CD14-positive monocyte (primary cell): ENCODE measurements around the gene TNFSF10. TPM values are rescaled to one million over a fixed set of nuclear protein-coding genes. Genes with fewer than 3 reads are reported as not detected.

Source experiments
- DNase-seq, 3 donors: peaks; one replicate each; pipeline ENCODE4 v3.0.0-alpha.2; 2011 to 2022
- H2AFZ ChIP-seq: 2 replicates; pipeline ENCODE4 v1.6.0; 2012; ENCODE audit warnings: mild to moderate bottlenecking, low read depth, low read length, inconsistent platforms; ENCODE audit not compliant: insufficient read depth, poor library complexity, severe bottlenecking
- H3K27ac ChIP-seq, 2 donors: 1 replicate in 1 of 2; 2 replicates in 1 of 2; pipeline ENCODE4 v1.5.1; 2012 to 2013; ENCODE audit warnings: low read length in 2 of 2, control low read depth in 1 of 2, inconsistent platforms in 1 of 2, low read depth in 1 of 2, mild to moderate bottlenecking in 1 of 2
- H3K27me3 ChIP-seq, 2 donors: one replicate each; pipeline versions ENCODE4 v1.6.0 to v1.6.1; 2011 to 2013; ENCODE audit warnings: low read length in 2 of 2; ENCODE audit not compliant: control insufficient read depth in 2 of 2, insufficient read depth in 2 of 2
- H3K36me3 ChIP-seq, 2 donors: replicated peaks in 1 of 2; 1 replicate in 1 of 2; 2 replicates in 1 of 2; pipeline versions ENCODE4 v1.5.1 to v1.6.1; 2012 to 2013; ENCODE audit warnings: low read length in 2 of 2, control low read depth in 1 of 2, inconsistent platforms in 1 of 2, mild to moderate bottlenecking in 1 of 2; ENCODE audit not compliant: insufficient read depth in 2 of 2, control insufficient read depth in 1 of 2
- H3K4me1 ChIP-seq, 2 donors: 1 replicate in 1 of 2; 2 replicates in 1 of 2; pipeline versions ENCODE4 v1.5.1 to v1.6.1; 2012 to 2013; ENCODE audit warnings: low read length in 2 of 2, control low read depth in 1 of 2, inconsistent platforms in 1 of 2, mild to moderate bottlenecking in 1 of 2, moderate library complexity in 1 of 2; ENCODE audit not compliant: insufficient read depth in 2 of 2, control insufficient read depth in 1 of 2
- H3K4me2 ChIP-seq: replicated peaks from 2 replicates; pipeline ENCODE3; 2012; ENCODE audit warnings: low read length, moderate library complexity, mild to moderate bottlenecking; ENCODE audit not compliant: poor library complexity, severe bottlenecking; ENCODE audit errors: extremely low read depth
- H3K4me3 ChIP-seq, 3 experiments: fragments of 200-600 bp in 1 of 3; sonication (generic) in 1 of 3; replicated peaks in 1 of 3; 1 replicate in 2 of 3; 2 replicates in 1 of 3; pipeline ENCODE4 v1.5.1; 2011 to 2013; ENCODE audit warnings: low read length in 3 of 3, mild to moderate bottlenecking in 3 of 3, control low read depth in 2 of 3, low read depth in 2 of 3, inconsistent platforms in 1 of 3, moderate library complexity in 1 of 3
- H3K79me2 ChIP-seq: 2 replicates; pipeline ENCODE4 v1.6.0; 2012; ENCODE audit warnings: mild to moderate bottlenecking, control low read depth, inconsistent platforms, low read length, moderate library complexity; ENCODE audit not compliant: insufficient read depth
- H3K9ac ChIP-seq: 2 replicates; pipeline ENCODE4 v1.6.0; 2017; ENCODE audit warnings: low read length, mild to moderate bottlenecking; ENCODE audit not compliant: insufficient read depth, poor library complexity, severe bottlenecking
- H3K9me3 ChIP-seq, 2 donors: replicated peaks in 1 of 2; 1 replicate in 1 of 2; 2 replicates in 1 of 2; pipeline versions ENCODE4 v1.5.1 to v1.6.1; 2012 to 2013; ENCODE audit warnings: low read length in 2 of 2, control low read depth in 1 of 2; ENCODE audit not compliant: control insufficient read depth in 1 of 2, insufficient read depth in 1 of 2
- H4K20me1 ChIP-seq: 2 replicates; pipeline ENCODE4 v1.6.0; 2012; ENCODE audit warnings: mild to moderate bottlenecking, low read length, control low read depth, moderate library complexity; ENCODE audit not compliant: insufficient read depth
- H3K27ac Mint-ChIP-seq, 7 donors: one replicate each; pipeline ENCODE4 v1.8.0; 2020; ENCODE audit warnings: mild to moderate bottlenecking in 7 of 7, mixed read lengths in 7 of 7, moderate library complexity in 6 of 7, inconsistent platforms in 2 of 7
- H3K27me3 Mint-ChIP-seq, 3 donors: one replicate each; pipeline ENCODE4 v1.8.0; 2021 to 2022; ENCODE audit warnings: low read depth in 3 of 3, mild to moderate bottlenecking in 3 of 3, mixed read lengths in 3 of 3, moderate library complexity in 3 of 3, inconsistent platforms in 1 of 3
- H3K36me3 Mint-ChIP-seq, 2 donors: one replicate each; pipeline ENCODE4 v1.8.0; 2020; ENCODE audit warnings: mixed read lengths in 2 of 2, inconsistent platforms in 1 of 2, mild to moderate bottlenecking in 1 of 2
- H3K4me1 Mint-ChIP-seq: one replicate; pipeline ENCODE4 v1.8.0; 2020; ENCODE audit warnings: mild to moderate bottlenecking, mixed read lengths
- H3K4me3 Mint-ChIP-seq, 2 donors: one replicate each; pipeline ENCODE4 v1.8.0; 2020; ENCODE audit warnings: mild to moderate bottlenecking in 2 of 2, mixed read lengths in 2 of 2, moderate library complexity in 1 of 2
- H3K9me3 Mint-ChIP-seq, 7 donors: one replicate each; pipeline ENCODE4 v1.8.0; 2020 to 2022; ENCODE audit warnings: mixed read lengths in 7 of 7, mild to moderate bottlenecking in 6 of 7, moderate library complexity in 6 of 7, inconsistent platforms in 2 of 7
- CTCF ChIP-seq: fragments of 200-600 bp; IDR thresholded peaks from one replicate; pipeline ENCODE4 v1.8.0; 2022; ENCODE audit warnings: antibody characterized with exemption, mild to moderate bottlenecking
- WGBS: methylation state at CpG from one replicate; pipeline ENCODE4 v1.1.5; 2013; ENCODE audit warnings: missing lambda C conversion rate; ENCODE audit not compliant: insufficient coverage; 5-methylcytosine and 5-hydroxymethylcytosine counted together
- intact Hi-C, 2 donors: fragments of 100-400 bp; cut with micrococcal nuclease; formaldehyde crosslinking; loops; one replicate each; pipeline versions ENCODE4 v1.15.0 to v1.15.1; 2023
- polyA plus RNA-seq, 3 donors: library from polyadenylated mRNA; depleted of rRNA in 1 of 3; unstranded in 2 of 3; stranded (reverse) in 1 of 3; fragments of 300-500 nt in 2 of 3; fragments of >200 nt in 1 of 3; fragmentation: Illumina TruSeq in 2 of 3; gene quantifications; 1 replicate in 2 of 3; 2 replicates in 1 of 3; pipeline ENCODE4 v1.2.3, GENCODE V29; 2012 to 2021
- small RNA-seq: library from RNA; depleted of rRNA; stranded (forward); fragments of <200 nt; gene quantifications from one replicate; pipeline ENCODE3, GENCODE V24; 2012; ENCODE audit warnings: low read depth; ENCODE audit not compliant: insufficient read length

Gene TNFSF10
- polyA plus RNA-seq, 3 donors, result 146 to 293 (median 264) TPM

DNA sequence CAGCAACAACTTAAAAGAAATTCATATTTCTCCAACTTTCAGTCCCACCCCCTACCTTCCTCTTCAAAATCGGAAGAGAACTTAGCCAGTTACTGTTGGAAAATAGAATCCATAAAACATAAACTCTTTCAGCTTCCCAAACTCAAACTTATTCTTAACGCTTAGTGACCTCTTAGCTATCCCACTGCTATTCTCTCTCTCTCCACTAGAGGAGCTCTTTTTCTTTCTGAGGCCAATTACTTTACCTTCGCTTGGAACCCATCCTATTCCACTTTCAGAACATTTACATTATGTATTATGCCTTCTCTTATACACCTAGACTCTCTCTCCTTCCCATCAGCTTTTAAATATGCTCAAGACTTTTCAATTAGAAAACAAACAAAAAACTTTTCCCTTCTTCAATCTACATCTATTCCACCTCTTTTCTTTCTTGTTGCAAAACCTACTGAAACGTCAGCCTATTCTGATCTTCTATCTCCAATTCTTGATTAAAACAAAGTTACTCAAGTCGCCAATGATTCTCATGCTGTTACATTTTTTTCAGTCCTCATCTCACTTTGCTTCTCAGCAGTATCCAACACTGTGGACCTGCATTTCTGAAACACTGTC lies 61.6 kb downstream of the TNFSF10 start:
- WGBS, result 50% methylated on average over 5 of the region's 5 CpGs
- Histone ChIP-seq H4K20me1 (no peaks in the 10 kb centered on the region), H3K4me2 (no peak overlapping the region), H3K4me1 (no peaks in the 10 kb centered on the region), H3K4me3 (no peak overlapping the region), H3K27ac (no peak overlapping the region), H3K79me2 (no peaks in the 10 kb centered on the region), H3K9ac (no peak overlapping the region), H3K36me3 (no peaks in the 10 kb centered on the region), H3K9me3 (no peaks in the 10 kb centered on the region), H2AFZ (no peak overlapping the region), H3K27me3 (peaks cover 6 to 8% of the 10 kb centered on the region in 2 donors)
- Mint-ChIP-seq H3K27ac (no peak overlapping the region), H3K4me1 (peaks cover 3% of the 10 kb centered on the region), H3K9me3 (no peaks in the 10 kb centered on the region), H3K36me3 (no peaks in the 10 kb centered on the region), H3K27me3 (peaks cover 0 to 2% (median 2%) of the 10 kb centered on the region in 3 donors), H3K4me3 (no peak overlapping the region)
- intact Hi-C loops, result no loop called here
- peak; percentile 99 for TF ChIP-seq CTCF
- DNase-seq, result peak in 2 of 3 donors; percentile 25 to 49

GRCh38 chr3:172456404-172456803 lies 66.8 kb downstream of the TNFSF10 start:
- H3K4me1 Mint-ChIP-seq, result no peaks in the 10 kb centered on the region
- H3K4me2 ChIP-seq, result no peak overlapping the region
- H3K4me3 ChIP-seq, result no peak overlapping the region
- H3K27ac ChIP-seq, result no peak overlapping the region
- H3K79me2 ChIP-seq, result no peaks in the 10 kb centered on the region
- H3K9me3 Mint-ChIP-seq, result peaks cover 0 to 2% (median 0%) of the 10 kb centered on the region in 7 donors
- no peak overlapping the region for H2AFZ ChIP-seq
- TF ChIP-seq CTCF, result no peak
- peaks cover 35 to 47% of the 10 kb centered on the region in 2 donors for H3K27me3 ChIP-seq
- H3K36me3 ChIP-seq, result no peaks in the 10 kb centered on the region
- H3K4me3 Mint-ChIP-seq, result no peak overlapping the region
- intact Hi-C loops, result no loop called here
- no peaks in the 10 kb centered on the region for H3K36me3 Mint-ChIP-seq
- no peak overlapping the region for H3K9ac ChIP-seq
- no peaks in the 10 kb centered on the region for H3K4me1 ChIP-seq
- WGBS, result 89% methylated on average over 2 of the region's 3 CpGs
- H3K27ac Mint-ChIP-seq, result no peak overlapping the region
- no peak for DNase-seq
- H3K27me3 Mint-ChIP-seq, result peaks cover 18 to 31% (median 20%) of the 10 kb centered on the region in 3 donors
- no peaks in the 10 kb centered on the region for H4K20me1 ChIP-seq
- peaks cover 0 to 2% of the 10 kb centered on the region in 2 donors for H3K9me3 ChIP-seq

Small RNAs within 50 kb of the gene (small RNA-seq; reads per million reads assigned to genes)
- gene AC007919.1, result not detected

Other genes starting within 250 kb of the TNFSF10 start
- not detected for gene GHSR, start 75.0 kb downstream of the TNFSF10 start, polyA plus RNA-seq
- gene NCEH1, start 187.6 kb upstream of the TNFSF10 start, polyA plus RNA-seq, result 10 to 100 TPM in 2 of 3 donors, 1 to 10 TPM in 1; 8.6 to 23.9 (median 20.7) TPM
- gene ECT2, start 227.3 kb upstream of the TNFSF10 start, polyA plus RNA-seq, result 1 to 10 TPM; 2.6 to 3.3 (median 2.7) TPM